GM12872 (cell line): ENCODE measurements around the gene TNPO2.

Experiments
- TF ChIP-seq, protein P1 (sequence below): IDR thresholded peaks from 3 replicates; pipeline ENCODE4 v1.5.1; 2011; ENCODE audit warnings: low read depth, mild to moderate bottlenecking, low read length, moderate library complexity; ENCODE audit not compliant: insufficient read depth

TNPO2 gene

GRCh38 chr19:12666265-12667048, 57.3 kb downstream of the TNPO2 start, which contains the start of the genes MAN2B1 and WDR83:
MAN2B1 (minus strand) TSS chr19:12666742; CDS start chr19:12666701, 41 bp downstream.
WDR83 (plus strand) TSS chr19:12666807; CDS start chr19:12669791, 2,984 bp downstream.
- TF ChIP-seq, protein P1, sequence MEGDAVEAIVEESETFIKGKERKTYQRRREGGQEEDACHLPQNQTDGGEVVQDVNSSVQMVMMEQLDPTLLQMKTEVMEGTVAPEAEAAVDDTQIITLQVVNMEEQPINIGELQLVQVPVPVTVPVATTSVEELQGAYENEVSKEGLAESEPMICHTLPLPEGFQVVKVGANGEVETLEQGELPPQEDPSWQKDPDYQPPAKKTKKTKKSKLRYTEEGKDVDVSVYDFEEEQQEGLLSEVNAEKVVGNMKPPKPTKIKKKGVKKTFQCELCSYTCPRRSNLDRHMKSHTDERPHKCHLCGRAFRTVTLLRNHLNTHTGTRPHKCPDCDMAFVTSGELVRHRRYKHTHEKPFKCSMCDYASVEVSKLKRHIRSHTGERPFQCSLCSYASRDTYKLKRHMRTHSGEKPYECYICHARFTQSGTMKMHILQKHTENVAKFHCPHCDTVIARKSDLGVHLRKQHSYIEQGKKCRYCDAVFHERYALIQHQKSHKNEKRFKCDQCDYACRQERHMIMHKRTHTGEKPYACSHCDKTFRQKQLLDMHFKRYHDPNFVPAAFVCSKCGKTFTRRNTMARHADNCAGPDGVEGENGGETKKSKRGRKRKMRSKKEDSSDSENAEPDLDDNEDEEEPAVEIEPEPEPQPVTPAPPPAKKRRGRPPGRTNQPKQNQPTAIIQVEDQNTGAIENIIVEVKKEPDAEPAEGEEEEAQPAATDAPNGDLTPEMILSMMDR: no peak

GRCh38 chr19:12665671-12666264, 58.0 kb downstream of the TNPO2 start:
- TF ChIP-seq, protein P1: no peak

DNA sequence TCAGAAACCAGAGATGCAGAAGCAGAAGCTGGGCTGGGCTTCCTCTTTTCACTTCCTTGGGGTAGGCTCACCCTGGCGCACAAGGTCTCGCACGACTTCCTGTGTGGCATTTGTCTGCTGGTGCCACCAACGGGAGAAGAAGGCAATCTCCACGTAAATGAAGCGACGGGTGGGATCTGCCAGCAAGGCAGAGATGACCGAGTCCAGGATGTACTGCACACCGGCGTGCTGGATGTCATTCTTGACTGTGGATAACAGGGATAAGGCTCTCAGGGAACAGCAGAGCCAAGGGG, 58.5 kb downstream of the TNPO2 start:
- TF ChIP-seq, protein P1: no peak

DNA sequence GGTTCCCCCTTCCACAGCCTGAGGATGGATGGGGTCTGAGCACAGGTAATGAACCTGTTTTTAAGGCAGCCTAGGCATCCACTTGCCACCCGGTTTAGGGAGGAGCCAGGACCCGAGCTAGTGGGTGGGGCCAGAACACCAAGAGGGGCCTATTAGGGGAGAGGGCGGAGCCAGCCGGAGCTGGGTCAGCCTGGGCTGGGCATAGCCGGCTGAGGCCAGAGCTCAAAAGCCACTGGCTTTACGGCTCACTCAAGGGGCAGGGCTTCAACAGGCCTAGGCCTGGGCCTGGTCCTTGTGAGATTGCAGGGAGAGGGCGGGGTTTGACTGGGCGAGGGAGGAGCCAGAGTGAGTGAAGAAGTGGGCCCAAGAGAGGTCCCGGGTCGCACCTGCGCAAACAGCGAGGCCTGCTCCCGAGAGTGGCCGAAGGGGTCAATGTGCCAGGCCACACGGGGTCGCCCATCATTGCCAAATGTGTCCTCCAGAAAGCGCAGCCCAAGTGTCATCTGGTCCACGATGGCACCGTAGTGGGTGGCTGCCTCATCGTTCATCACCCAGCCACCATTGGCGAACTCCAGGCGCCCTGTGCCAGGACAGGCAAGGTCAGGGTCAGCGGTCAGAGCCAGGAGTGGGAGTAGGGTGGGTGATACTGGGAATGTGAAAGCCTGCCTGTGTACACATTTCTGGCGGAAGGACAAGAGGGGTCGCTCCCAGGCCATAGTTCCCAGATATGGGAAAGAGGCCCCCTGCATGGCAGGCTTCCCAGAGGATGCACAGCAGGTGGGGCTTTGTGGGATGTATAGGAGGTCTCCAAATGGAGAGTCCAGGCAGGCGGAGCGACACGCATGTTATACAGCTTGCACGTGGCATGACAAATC, 59.1 kb downstream of the TNPO2 start:
- TF ChIP-seq, protein P1: no peak

GRCh38 chr19:12660980-12661379, 62.8 kb downstream of the TNPO2 start:
- TF ChIP-seq, protein P1: no peak

DNA sequence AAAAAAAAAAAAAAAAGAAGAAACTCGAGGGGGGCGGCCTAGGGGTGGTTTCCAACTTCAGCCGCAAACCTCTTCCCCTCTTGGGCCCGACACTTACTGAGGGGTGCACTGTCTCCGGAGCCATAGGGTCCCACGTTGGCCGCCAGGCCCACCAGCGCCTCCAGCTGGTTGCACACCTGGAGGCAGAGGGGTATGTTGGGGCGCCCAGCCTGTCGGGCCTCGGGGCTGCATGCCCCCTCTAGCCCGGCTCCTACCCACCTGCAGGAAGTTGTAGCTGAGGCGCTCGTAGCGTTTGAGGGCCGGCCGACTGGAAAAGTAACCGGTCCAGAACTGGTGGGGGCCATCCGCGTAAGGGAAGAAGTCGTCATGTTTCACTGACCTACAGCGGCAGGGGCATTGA, 65.8 kb downstream of the TNPO2 start:
- TF ChIP-seq, protein P1: 0 out of 3 replicates have a peak, but pooled peaks have one; percentile 7
